WTC11 (cell line): ENCODE data around the gene MARVELD1.
A peak's percentile ranks its signal among the peaks of the same experiment; 100 is the strongest.

Source experiments
- EMX1 ChIP-seq: fragments of 250-450 bp; sonication (Bioruptor Pico); IDR thresholded peaks from 2 replicates; pipeline ENCODE4 v1.8.0; 2021; ENCODE audit warnings: mild to moderate bottlenecking
- GTF2I ChIP-seq: fragments of 250-450 bp; sonication (Bioruptor Pico); conservative IDR thresholded peaks from 2 replicates; pipeline ENCODE4 v1.4.0; 2021; ENCODE audit warnings: mild to moderate bottlenecking
- JUN ChIP-seq: sonication (generic); formaldehyde crosslinking; IDR thresholded peaks from 2 replicates; pipeline ENCODE4 v1.8.0; 2023; ENCODE audit warnings: mild to moderate bottlenecking, missing genetic modification reagents
- ZNF317 ChIP-seq: sonication (generic); formaldehyde crosslinking; IDR thresholded peaks from 2 replicates; pipeline ENCODE4 v1.8.1; 2023; ENCODE audit warnings: low read depth, mild to moderate bottlenecking, moderate library complexity, missing genetic modification reagents, borderline replicate concordance
- TF ChIP-seq, protein P1 (sequence below): sonication (generic); formaldehyde crosslinking; IDR thresholded peaks from 2 replicates; pipeline ENCODE4 v1.8.1; 2022; ENCODE audit warnings: mild to moderate bottlenecking, missing genetic modification reagents, moderate library complexity, borderline replicate concordance
- TF ChIP-seq, protein P2 (sequence below): fragments of 200-600 bp; IDR thresholded peaks from 2 replicates; pipeline ENCODE4 v1.8.0; 2022; ENCODE audit warnings: antibody characterized with exemption
- TF ChIP-seq, protein P3 (sequence below): sonication (generic); formaldehyde crosslinking; IDR thresholded peaks from 2 replicates; pipeline ENCODE4 v1.8.1; 2023; ENCODE audit warnings: mild to moderate bottlenecking, moderate library complexity, missing genetic modification reagents
- TF ChIP-seq, protein P4 (sequence below): sonication (generic); formaldehyde crosslinking; IDR thresholded peaks from 2 replicates; pipeline ENCODE4 v1.8.0; 2022; ENCODE audit warnings: missing genetic modification reagents
- TF ChIP-seq, protein P5 (sequence below): sonication (generic); formaldehyde crosslinking; IDR thresholded peaks from 2 replicates; pipeline ENCODE4 v1.8.1; 2023; ENCODE audit warnings: mild to moderate bottlenecking, missing genetic modification reagents, borderline replicate concordance

DNA sequence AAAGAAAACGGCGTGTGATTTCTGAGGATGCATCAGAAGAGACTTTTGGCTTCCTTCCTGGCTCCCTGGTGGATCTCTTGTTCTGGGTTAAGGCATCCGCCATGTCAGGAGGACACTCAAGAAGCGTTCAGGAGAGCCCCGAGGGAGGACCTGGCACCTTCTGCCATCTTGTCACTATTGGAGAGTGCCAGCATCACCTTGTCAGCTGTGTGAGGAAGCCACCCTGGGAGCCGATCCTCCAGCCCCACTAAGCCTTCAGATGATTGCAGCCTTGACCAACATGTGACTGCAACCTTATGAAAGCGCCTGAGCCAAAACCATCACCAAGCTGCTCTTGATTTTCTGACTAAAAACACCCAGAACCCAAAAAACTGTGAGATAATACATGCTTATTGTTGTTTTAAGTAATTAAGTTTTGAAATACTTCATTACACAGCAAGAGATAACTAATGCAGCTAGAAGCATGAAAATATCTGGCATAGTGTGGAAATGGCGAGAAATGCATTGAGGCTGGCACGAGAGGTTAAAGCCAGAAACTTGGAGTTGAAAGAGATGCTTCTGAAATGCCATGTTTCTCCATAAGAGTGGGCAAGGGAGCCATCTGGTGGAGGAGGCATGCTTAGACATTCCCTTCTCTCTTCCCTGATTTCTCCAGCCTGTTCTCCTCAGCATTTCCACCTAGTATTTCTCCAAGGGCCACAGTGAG, 18.0 kb downstream of the MARVELD1 start:
- no peak for TF ChIP-seq JUN (CRISPR knock-in tag)
- TF ChIP-seq, protein P1, sequence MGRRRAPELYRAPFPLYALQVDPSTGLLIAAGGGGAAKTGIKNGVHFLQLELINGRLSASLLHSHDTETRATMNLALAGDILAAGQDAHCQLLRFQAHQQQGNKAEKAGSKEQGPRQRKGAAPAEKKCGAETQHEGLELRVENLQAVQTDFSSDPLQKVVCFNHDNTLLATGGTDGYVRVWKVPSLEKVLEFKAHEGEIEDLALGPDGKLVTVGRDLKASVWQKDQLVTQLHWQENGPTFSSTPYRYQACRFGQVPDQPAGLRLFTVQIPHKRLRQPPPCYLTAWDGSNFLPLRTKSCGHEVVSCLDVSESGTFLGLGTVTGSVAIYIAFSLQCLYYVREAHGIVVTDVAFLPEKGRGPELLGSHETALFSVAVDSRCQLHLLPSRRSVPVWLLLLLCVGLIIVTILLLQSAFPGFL (CRISPR knock-in tag): no peak
- TF ChIP-seq ZNF317 (CRISPR knock-in tag): no peak
- TF ChIP-seq, protein P2, sequence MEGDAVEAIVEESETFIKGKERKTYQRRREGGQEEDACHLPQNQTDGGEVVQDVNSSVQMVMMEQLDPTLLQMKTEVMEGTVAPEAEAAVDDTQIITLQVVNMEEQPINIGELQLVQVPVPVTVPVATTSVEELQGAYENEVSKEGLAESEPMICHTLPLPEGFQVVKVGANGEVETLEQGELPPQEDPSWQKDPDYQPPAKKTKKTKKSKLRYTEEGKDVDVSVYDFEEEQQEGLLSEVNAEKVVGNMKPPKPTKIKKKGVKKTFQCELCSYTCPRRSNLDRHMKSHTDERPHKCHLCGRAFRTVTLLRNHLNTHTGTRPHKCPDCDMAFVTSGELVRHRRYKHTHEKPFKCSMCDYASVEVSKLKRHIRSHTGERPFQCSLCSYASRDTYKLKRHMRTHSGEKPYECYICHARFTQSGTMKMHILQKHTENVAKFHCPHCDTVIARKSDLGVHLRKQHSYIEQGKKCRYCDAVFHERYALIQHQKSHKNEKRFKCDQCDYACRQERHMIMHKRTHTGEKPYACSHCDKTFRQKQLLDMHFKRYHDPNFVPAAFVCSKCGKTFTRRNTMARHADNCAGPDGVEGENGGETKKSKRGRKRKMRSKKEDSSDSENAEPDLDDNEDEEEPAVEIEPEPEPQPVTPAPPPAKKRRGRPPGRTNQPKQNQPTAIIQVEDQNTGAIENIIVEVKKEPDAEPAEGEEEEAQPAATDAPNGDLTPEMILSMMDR: peak; percentile 56
- TF ChIP-seq GTF2I (CRISPR knock-in tag): no peak
- TF ChIP-seq, protein P3, sequence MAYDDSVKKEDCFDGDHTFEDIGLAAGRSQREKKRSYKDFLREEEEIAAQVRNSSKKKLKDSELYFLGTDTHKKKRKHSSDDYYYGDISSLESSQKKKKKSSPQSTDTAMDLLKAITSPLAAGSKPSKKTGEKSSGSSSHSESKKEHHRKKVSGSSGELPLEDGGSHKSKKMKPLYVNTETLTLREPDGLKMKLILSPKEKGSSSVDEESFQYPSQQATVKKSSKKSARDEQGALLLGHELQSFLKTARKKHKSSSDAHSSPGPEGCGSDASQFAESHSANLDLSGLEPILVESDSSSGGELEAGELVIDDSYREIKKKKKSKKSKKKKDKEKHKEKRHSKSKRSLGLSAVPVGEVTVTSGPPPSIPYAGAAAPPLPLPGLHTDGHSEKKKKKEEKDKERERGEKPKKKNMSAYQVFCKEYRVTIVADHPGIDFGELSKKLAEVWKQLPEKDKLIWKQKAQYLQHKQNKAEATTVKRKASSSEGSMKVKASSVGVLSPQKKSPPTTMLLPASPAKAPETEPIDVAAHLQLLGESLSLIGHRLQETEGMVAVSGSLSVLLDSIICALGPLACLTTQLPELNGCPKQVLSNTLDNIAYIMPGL: no peak
- TF ChIP-seq, protein P4, sequence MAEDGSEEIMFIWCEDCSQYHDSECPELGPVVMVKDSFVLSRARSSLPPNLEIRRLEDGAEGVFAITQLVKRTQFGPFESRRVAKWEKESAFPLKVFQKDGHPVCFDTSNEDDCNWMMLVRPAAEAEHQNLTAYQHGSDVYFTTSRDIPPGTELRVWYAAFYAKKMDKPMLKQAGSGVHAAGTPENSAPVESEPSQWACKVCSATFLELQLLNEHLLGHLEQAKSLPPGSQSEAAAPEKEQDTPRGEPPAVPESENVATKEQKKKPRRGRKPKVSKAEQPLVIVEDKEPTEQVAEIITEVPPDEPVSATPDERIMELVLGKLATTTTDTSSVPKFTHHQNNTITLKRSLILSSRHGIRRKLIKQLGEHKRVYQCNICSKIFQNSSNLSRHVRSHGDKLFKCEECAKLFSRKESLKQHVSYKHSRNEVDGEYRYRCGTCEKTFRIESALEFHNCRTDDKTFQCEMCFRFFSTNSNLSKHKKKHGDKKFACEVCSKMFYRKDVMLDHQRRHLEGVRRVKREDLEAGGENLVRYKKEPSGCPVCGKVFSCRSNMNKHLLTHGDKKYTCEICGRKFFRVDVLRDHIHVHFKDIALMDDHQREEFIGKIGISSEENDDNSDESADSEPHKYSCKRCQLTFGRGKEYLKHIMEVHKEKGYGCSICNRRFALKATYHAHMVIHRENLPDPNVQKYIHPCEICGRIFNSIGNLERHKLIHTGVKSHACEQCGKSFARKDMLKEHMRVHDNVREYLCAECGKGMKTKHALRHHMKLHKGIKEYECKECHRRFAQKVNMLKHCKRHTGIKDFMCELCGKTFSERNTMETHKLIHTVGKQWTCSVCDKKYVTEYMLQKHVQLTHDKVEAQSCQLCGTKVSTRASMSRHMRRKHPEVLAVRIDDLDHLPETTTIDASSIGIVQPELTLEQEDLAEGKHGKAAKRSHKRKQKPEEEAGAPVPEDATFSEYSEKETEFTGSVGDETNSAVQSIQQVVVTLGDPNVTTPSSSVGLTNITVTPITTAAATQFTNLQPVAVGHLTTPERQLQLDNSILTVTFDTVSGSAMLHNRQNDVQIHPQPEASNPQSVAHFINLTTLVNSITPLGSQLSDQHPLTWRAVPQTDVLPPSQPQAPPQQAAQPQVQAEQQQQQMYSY (CRISPR knock-in tag): no peak
- TF ChIP-seq EMX1: no peak
- TF ChIP-seq, protein P5, sequence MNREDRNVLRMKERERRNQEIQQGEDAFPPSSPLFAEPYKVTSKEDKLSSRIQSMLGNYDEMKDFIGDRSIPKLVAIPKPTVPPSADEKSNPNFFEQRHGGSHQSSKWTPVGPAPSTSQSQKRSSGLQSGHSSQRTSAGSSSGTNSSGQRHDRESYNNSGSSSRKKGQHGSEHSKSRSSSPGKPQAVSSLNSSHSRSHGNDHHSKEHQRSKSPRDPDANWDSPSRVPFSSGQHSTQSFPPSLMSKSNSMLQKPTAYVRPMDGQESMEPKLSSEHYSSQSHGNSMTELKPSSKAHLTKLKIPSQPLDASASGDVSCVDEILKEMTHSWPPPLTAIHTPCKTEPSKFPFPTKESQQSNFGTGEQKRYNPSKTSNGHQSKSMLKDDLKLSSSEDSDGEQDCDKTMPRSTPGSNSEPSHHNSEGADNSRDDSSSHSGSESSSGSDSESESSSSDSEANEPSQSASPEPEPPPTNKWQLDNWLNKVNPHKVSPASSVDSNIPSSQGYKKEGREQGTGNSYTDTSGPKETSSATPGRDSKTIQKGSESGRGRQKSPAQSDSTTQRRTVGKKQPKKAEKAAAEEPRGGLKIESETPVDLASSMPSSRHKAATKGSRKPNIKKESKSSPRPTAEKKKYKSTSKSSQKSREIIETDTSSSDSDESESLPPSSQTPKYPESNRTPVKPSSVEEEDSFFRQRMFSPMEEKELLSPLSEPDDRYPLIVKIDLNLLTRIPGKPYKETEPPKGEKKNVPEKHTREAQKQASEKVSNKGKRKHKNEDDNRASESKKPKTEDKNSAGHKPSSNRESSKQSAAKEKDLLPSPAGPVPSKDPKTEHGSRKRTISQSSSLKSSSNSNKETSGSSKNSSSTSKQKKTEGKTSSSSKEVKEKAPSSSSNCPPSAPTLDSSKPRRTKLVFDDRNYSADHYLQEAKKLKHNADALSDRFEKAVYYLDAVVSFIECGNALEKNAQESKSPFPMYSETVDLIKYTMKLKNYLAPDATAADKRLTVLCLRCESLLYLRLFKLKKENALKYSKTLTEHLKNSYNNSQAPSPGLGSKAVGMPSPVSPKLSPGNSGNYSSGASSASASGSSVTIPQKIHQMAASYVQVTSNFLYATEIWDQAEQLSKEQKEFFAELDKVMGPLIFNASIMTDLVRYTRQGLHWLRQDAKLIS (CRISPR knock-in tag): no peak
